Lung (tissue), 12 donors: ENCODE results near the gene GCNT2. TPM values are rescaled to one million over a fixed set of nuclear protein-coding genes. Genes with fewer than 3 reads are reported as not detected.
"Not testable (repeated sequence)": the region's sequence is repeated elsewhere in the genome, so short reads cannot be mapped to it uniquely, and the experiment has no call there.

Source experiments
- ATAC-seq: fragments of 200-7000 bp; cut with Tn5 transposase; one replicate; pipeline ENCODE4 v1.9.1; 2020; ENCODE audit warnings: moderate number of reproducible peaks; ENCODE audit not compliant: insufficient read depth, low FRiP score
- DNase-seq, 3 donors: peaks; one replicate each; pipeline ENCODE4 v3.0.0-alpha.2; 2013 to 2017
- H3K27ac ChIP-seq, 2 donors: one replicate each; pipeline ENCODE4 v1.5.1; 2013; ENCODE audit warnings: mild to moderate bottlenecking in 2 of 2, moderate library complexity in 2 of 2, control low read depth in 1 of 2, inconsistent platforms in 1 of 2, low read depth in 1 of 2, low read length in 1 of 2
- H3K27me3 ChIP-seq, 3 donors: one replicate each; pipeline ENCODE4 v1.5.1; 2013; ENCODE audit warnings: low read length in 2 of 3; ENCODE audit not compliant: control insufficient read depth in 3 of 3, insufficient read depth in 3 of 3
- H3K36me3 ChIP-seq, 4 donors: one replicate each; pipeline ENCODE4 v1.5.1; 2013; ENCODE audit warnings: low read length in 4 of 4, mild to moderate bottlenecking in 1 of 4, moderate library complexity in 1 of 4; ENCODE audit not compliant: control insufficient read depth in 4 of 4, insufficient read depth in 4 of 4
- H3K4me1 ChIP-seq, 5 donors: one replicate each; pipeline ENCODE4 v1.5.1; 2013; ENCODE audit warnings: low read length in 5 of 5, mild to moderate bottlenecking in 2 of 5, moderate library complexity in 1 of 5; ENCODE audit not compliant: control insufficient read depth in 5 of 5, insufficient read depth in 5 of 5
- H3K4me3 ChIP-seq: one replicate; pipeline ENCODE4 v1.5.1; 2013; ENCODE audit warnings: mild to moderate bottlenecking, control low read depth, moderate library complexity
- H3K9ac ChIP-seq, 2 donors: one replicate each; pipeline ENCODE4 v1.5.1; 2013; ENCODE audit warnings: low read length in 2 of 2, control low read depth in 1 of 2; ENCODE audit not compliant: insufficient read depth in 1 of 2
- H3K9me3 ChIP-seq, 4 donors: one replicate each; pipeline ENCODE4 v1.5.1; 2013; ENCODE audit warnings: low read length in 3 of 4, mild to moderate bottlenecking in 1 of 4, moderate library complexity in 1 of 4; ENCODE audit not compliant: control insufficient read depth in 4 of 4, insufficient read depth in 3 of 4
- WGBS, 2 donors: extraction: QIAGEN DNeasy Blood & Tissue Kit; methylation state at CpG; one replicate each; pipeline ENCODE4 v1.1.7; 2013; 5-methylcytosine and 5-hydroxymethylcytosine counted together
- polyA plus RNA-seq, 2 donors: library from polyadenylated mRNA; stranded (reverse); fragments of 200-250 nt; gene quantifications; one replicate each; pipeline ENCODE4 v1.2.1, GENCODE V29; 2013
- total RNA-seq, 2 donors: library from RNA; depleted of rRNA in 1 of 2; stranded (reverse); fragments of >200 nt in 1 of 2; gene quantifications; one replicate each; pipeline ENCODE4 v1.2.1, GENCODE V29; 2014 to 2021
- TF ChIP-seq, protein P1 (sequence below): IDR thresholded peaks from 2 replicates; pipeline ENCODE4 v1.5.1; 2012; ENCODE audit warnings: mild to moderate bottlenecking; ENCODE audit errors: control extremely low read depth, extremely low read depth
- donor health status: control.
- donor health status: control.
- donor health status: Bipolar disorder and iron deficiency.
- donor health status: healthy.
- donor health status: DM: yes; HTN: yes; CAD: no.

Gene GCNT2
- total and polyA plus RNA-seq, 4 donors, result 7.8 to 57.4 (median 15.7) TPM

DNA sequence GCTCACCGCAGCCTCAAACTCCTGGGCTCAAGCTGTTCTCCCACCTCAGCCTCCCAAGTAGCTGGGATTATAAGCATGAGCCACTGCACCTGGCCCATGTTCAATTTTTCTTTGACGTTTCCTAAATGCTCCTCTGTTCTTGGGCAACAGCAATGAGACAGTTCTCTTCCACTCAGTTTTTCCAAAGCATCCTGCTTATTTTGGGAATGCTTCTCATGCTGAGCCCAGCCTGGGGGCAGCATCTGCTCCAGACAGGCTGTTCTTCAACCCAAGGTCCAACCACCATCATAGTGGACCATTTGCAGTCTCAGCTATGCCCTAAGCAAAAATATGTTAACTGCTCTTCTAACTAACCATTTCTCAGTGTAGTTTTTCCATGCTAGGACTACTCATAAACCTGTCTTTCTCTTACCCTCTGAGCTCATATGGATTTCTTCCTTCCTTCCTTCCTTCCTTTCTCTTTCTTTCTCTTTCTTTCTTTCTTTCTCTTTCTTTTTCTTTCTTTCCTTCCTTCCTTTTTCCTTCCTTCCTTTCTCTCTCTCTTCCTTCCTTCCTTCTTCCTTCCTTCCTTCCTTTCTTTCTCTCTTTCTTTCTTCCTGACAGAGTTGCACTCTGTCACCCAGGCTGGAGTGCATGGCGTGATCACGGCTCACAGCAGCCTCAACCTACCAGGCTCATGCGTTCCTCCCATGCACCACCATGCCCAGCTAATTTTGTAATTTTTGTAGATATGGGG, 48.4 kb downstream of the GCNT2 start:
- Histone ChIP-seq H3K27ac (no peak overlapping the region), H3K36me3 (no peaks in the 10 kb centered on the region), H3K4me3 (no peak overlapping the region), H3K27me3 (no peaks in the 10 kb centered on the region), H3K4me1 (peaks cover 0 to 3% (median 0%) of the 10 kb centered on the region in 5 donors), H3K9ac (no peak overlapping the region), H3K9me3 (peaks cover 0 to 2% (median 0%) of the 10 kb centered on the region in 4 donors)
- WGBS, 2 donors, result 89 to 94% methylated on average over 5 of the region's 5 CpGs
- ATAC-seq (no peak), DNase-seq (no peak)
- TF ChIP-seq, protein P1, sequence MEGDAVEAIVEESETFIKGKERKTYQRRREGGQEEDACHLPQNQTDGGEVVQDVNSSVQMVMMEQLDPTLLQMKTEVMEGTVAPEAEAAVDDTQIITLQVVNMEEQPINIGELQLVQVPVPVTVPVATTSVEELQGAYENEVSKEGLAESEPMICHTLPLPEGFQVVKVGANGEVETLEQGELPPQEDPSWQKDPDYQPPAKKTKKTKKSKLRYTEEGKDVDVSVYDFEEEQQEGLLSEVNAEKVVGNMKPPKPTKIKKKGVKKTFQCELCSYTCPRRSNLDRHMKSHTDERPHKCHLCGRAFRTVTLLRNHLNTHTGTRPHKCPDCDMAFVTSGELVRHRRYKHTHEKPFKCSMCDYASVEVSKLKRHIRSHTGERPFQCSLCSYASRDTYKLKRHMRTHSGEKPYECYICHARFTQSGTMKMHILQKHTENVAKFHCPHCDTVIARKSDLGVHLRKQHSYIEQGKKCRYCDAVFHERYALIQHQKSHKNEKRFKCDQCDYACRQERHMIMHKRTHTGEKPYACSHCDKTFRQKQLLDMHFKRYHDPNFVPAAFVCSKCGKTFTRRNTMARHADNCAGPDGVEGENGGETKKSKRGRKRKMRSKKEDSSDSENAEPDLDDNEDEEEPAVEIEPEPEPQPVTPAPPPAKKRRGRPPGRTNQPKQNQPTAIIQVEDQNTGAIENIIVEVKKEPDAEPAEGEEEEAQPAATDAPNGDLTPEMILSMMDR, result no peak

DNA sequence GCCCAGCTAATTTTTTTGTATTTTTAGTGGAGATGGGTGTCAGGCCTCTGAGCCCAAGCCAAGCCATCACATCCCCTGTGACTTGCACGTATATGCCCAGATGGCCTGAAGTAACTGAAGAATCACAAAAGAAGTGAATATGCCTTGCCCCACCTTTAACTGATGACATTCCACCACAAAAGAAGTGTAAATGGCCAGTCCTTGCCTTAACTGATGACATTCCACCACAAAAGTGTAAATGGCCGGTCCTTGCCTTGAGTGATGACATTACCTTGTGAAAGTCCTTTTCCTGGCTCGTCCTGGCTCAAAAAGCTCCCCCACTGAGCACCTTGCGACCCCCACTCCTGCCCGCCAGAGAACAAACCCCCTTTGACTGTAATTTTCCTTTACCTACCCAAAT, 54.4 kb downstream of the GCNT2 start:
- not testable (repeated sequence) for H3K4me1 ChIP-seq, H3K9me3 ChIP-seq, H3K9ac ChIP-seq, H3K27me3 ChIP-seq, DNase-seq, H3K4me3 ChIP-seq, H3K36me3 ChIP-seq, H3K27ac ChIP-seq, ATAC-seq
- WGBS, 2 donors, result 89 to 92% methylated on average over 5 of the region's 5 CpGs

DNA sequence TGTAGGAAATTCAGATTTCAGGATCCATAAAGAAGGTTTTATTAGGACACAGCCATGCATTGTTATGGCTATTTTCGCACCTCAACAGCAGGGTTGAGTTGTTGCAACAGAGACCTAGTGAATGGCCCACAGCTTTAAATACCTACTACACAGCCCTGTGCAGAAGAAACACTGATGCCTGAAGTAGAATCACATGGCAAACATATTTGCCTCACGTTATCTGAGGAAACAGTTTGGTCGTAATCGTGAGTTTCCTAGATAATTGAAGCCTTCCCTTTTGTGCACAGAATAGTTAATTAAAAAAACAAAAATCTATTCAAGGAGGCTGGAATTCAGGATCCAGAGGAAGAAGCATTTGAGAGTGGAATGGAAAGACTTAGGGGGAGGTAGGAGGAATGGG, 55.1 kb downstream of the GCNT2 start:
- 81 to 85% methylated on average over 4 of the region's 4 CpGs for whole genome bisulfite sequencing, 2 donors
- no peak for ATAC-seq
- Histone ChIP-seq H3K9ac (no peak overlapping the region), H3K4me3 (no peak overlapping the region), H3K36me3 (no peaks in the 10 kb centered on the region), H3K27me3 (no peaks in the 10 kb centered on the region), H3K9me3 (peaks cover 0 to 2% (median 0%) of the 10 kb centered on the region in 4 donors), H3K27ac (no peak overlapping the region), H3K4me1 (peaks cover 0 to 3% (median 0%) of the 10 kb centered on the region in 5 donors)
- no peak for DNase-seq
- TF ChIP-seq, protein P1, result no peak

DNA sequence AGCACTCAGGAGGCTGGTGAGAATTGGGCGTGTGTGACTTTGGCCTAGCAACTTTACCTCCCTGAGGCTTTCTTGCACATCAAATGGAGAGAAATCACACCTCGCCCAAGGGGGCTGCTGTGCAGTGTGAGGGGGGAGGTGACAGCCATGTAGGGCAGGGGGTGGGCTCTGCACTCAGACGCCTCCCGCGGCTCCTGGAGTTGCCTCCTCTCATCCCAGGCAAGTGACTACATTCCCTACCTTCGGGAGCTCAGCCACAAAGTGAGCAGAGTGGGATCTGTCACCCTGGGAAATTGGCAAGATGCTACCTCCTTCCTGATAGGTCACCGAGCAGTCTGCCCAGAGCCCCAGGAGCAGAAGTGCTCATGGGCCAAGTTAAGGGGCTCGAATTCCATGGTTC, 56.0 kb downstream of the GCNT2 start:
- H3K27me3 ChIP-seq, result no peaks in the 10 kb centered on the region
- no peak for ATAC-seq
- peaks cover 0 to 2% (median 0%) of the 10 kb centered on the region in 4 donors for H3K9me3 ChIP-seq
- no peak for DNase-seq
- H3K27ac ChIP-seq, result no peak overlapping the region
- peaks cover 0 to 4% (median 0%) of the 10 kb centered on the region in 5 donors for H3K4me1 ChIP-seq
- no peak overlapping the region for H3K9ac ChIP-seq
- TF ChIP-seq, protein P1, result no peak
- WGBS, 2 donors, result 90 to 93% methylated on average over 8 of the region's 8 CpGs
- H3K36me3 ChIP-seq, result no peaks in the 10 kb centered on the region
- H3K4me3 ChIP-seq, result no peak overlapping the region
